ENCODE measurements around the gene GPNMB. TPM values are rescaled to one million over a fixed set of nuclear protein-coding genes. Genes with fewer than 3 reads are reported as not detected.
A peak's percentile ranks its signal among the peaks of the same experiment; 100 is the strongest.

GPNMB gene
- total RNA-seq, 1 experiment from 2014 or later, result 1.2 TPM

- peak overlapping the region; percentile 68 for H3K4me3 Mint-ChIP-seq (ENCODE audit: unreplicated experiment)
- no peaks in the 10 kb centered on the region for H3K27me3 Mint-ChIP-seq (ENCODE audit: insufficient read depth, unreplicated experiment)
- Histone ChIP-seq H3K27me3 (replicated peaks; ENCODE audit: control insufficient read depth, insufficient read depth, low read length) (no peaks in the 10 kb centered on the region), H3K9me3 (no peaks in the 10 kb centered on the region), H3K4me1 (peaks cover 5% of the 10 kb centered on the region), H3K36me3 (ENCODE audit: control insufficient read depth, insufficient read depth, low read length) (no peaks in the 10 kb centered on the region), H3K4me3 (ENCODE audit: low read depth, low read length) (peak overlapping the region; percentile 15; the same call in 1 of the 2 replicates)
- peak overlapping the region; percentile 74 for H3K27ac Mint-ChIP-seq (ENCODE audit: unreplicated experiment)
- TF ChIP-seq CTCF (IDR thresholded peaks at IDR 0.05; ENCODE audit: insufficient read depth in 1 of 2, low read depth in 1 of 2, low read length in 1 of 2, severe bottlenecking in 1 of 2, unreplicated experiment in 1 of 2), result peak; percentile 93 to 95
- BruUV-seq (replicated peaks), result no TSS peak
- intact Hi-C loops (cut with micrococcal nuclease; ENCODE audit: unreplicated experiment), result loop anchor here (1.0 to 10.0 kb wide), 7 partner anchors 11 to 442 kb away; partner anchors contain the start of genes MALSU1 and STK31
- no peaks in the 10 kb centered on the region for H3K9me3 Mint-ChIP-seq (ENCODE audit: unreplicated experiment)
- H3K4me1 Mint-ChIP-seq (ENCODE audit: low read depth, unreplicated experiment), result peaks cover 9% of the 10 kb centered on the region
- ChIA-PET CTCF (interaction anchor here (0.5 to 3.5 kb wide), 27 partner anchors 10 to 437 kb away, joined by 3 to 44 read pairs (median 3); partner anchors contain the start of genes MALSU1 and STK31), POLR2A (interaction anchor here (0.7 to 1.2 kb wide), 2 partner anchors 26 to 258 kb away, joined by 5 to 7 read pairs; partner anchors contain the start of gene MALSU1)
- no peaks in the 10 kb centered on the region for H3K36me3 Mint-ChIP-seq (ENCODE audit: insufficient read depth, unreplicated experiment)
- peak; percentile 96 to 97 for DNase-seq
Measured at GRCh38 chr7:23273141-23273599, 26.6 kb downstream of the GPNMB start.

GRCh38 chr7:23275912-23276311, 29.3 kb downstream of the GPNMB start:
- ChIA-PET CTCF (interaction anchor here (0.6 to 1.1 kb wide), 2 partner anchors 23 to 269 kb away, joined by 3 to 4 read pairs; no protein-coding TSS in a partner anchor), POLR2A (no interaction called here)
- Histone ChIP-seq H3K4me1 (peaks cover 5% of the 10 kb centered on the region), H3K4me3 (ENCODE audit: low read depth, low read length) (no peak overlapping the region), H3K9me3 (no peaks in the 10 kb centered on the region), H3K36me3 (ENCODE audit: control insufficient read depth, insufficient read depth, low read length) (no peaks in the 10 kb centered on the region), H3K27me3 (replicated peaks; ENCODE audit: control insufficient read depth, insufficient read depth, low read length) (no peaks in the 10 kb centered on the region)
- Mint-ChIP-seq H3K9me3 (ENCODE audit: unreplicated experiment) (no peaks in the 10 kb centered on the region), H3K27ac (ENCODE audit: unreplicated experiment) (no peak overlapping the region), H3K4me3 (ENCODE audit: unreplicated experiment) (no peak overlapping the region), H3K36me3 (ENCODE audit: insufficient read depth, unreplicated experiment) (no peaks in the 10 kb centered on the region), H3K27me3 (ENCODE audit: insufficient read depth, unreplicated experiment) (no peaks in the 10 kb centered on the region), H3K4me1 (ENCODE audit: low read depth, unreplicated experiment) (peaks cover 9% of the 10 kb centered on the region)
- no TSS peak for BruUV-seq (replicated peaks)
- intact Hi-C loops (cut with micrococcal nuclease; ENCODE audit: unreplicated experiment), result loop anchor here (2.0 to 10.0 kb wide), 2 partner anchors 155 to 439 kb away; partner anchors contain the start of gene STK31
- no peak for DNase-seq
- no peak for TF ChIP-seq CTCF (IDR thresholded peaks at IDR 0.05; ENCODE audit: insufficient read depth in 1 of 2, low read depth in 1 of 2, low read length in 1 of 2, severe bottlenecking in 1 of 2, unreplicated experiment in 1 of 2)

DNA sequence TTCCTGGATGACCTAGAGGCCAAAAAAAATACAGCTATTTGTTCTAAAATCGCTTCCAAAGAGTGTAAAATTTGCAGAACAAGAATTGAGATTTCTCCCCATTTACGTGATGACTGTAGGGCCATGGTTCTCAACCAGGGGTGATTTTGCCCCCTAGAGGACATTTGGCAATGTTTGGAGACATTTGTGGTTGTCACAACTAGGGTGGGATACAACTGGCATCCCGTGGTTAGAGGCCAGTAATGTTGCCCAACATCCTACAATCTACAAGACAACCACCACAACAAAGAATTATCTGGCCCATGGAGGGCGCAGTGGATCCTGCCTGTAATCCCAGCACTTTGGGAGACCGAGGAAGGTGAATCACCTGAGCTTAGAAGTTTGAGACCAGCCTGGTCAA, 29.8 kb downstream of the GPNMB start:
- POLR2A ChIA-PET, result no interaction called here
- no peak overlapping the region for H3K27ac Mint-ChIP-seq (ENCODE audit: unreplicated experiment)
- intact Hi-C loops (cut with micrococcal nuclease; ENCODE audit: unreplicated experiment), result loop anchor here (2.0 to 10.0 kb wide), 2 partner anchors 154 to 438 kb away; partner anchors contain the start of gene STK31

More for the DNA sequence above, 29.8 kb downstream of the GPNMB start:
- H3K27me3 Mint-ChIP-seq (ENCODE audit: insufficient read depth, unreplicated experiment), result no peaks in the 10 kb centered on the region
- peaks cover 9% of the 10 kb centered on the region for H3K4me1 Mint-ChIP-seq (ENCODE audit: low read depth, unreplicated experiment)
- no TSS peak for BruUV-seq (replicated peaks)
- Histone ChIP-seq H3K4me1 (peaks cover 5% of the 10 kb centered on the region), H3K4me3 (ENCODE audit: low read depth, low read length) (no peak overlapping the region), H3K27me3 (replicated peaks; ENCODE audit: control insufficient read depth, insufficient read depth, low read length) (no peaks in the 10 kb centered on the region), H3K9me3 (no peaks in the 10 kb centered on the region), H3K36me3 (ENCODE audit: control insufficient read depth, insufficient read depth, low read length) (no peaks in the 10 kb centered on the region)
- no peaks in the 10 kb centered on the region for H3K36me3 Mint-ChIP-seq (ENCODE audit: insufficient read depth, unreplicated experiment)
- no peaks in the 10 kb centered on the region for H3K9me3 Mint-ChIP-seq (ENCODE audit: unreplicated experiment)
- CTCF ChIA-PET, result interaction anchor here (0.6 to 1.1 kb wide), 2 partner anchors 22 to 269 kb away, joined by 3 to 4 read pairs; no protein-coding TSS in a partner anchor
- H3K4me3 Mint-ChIP-seq (ENCODE audit: unreplicated experiment), result no peak overlapping the region
- DNase-seq, result peak in 1 of 2 experiments; percentile 18
- TF ChIP-seq CTCF (IDR thresholded peaks at IDR 0.05; ENCODE audit: insufficient read depth in 1 of 2, low read depth in 1 of 2, low read length in 1 of 2, severe bottlenecking in 1 of 2, unreplicated experiment in 1 of 2), result peak in 1 of 2 experiments; percentile 40
